HK-2 (cell line): Measurements from ENCODE around the gene ITIH4.

Experiments
- DNase-seq: peaks from one replicate; pipeline ENCODE4 v3.0.0-alpha.2; 2018; ENCODE audit not compliant: unreplicated experiment

The ITIH4 gene

DNA sequence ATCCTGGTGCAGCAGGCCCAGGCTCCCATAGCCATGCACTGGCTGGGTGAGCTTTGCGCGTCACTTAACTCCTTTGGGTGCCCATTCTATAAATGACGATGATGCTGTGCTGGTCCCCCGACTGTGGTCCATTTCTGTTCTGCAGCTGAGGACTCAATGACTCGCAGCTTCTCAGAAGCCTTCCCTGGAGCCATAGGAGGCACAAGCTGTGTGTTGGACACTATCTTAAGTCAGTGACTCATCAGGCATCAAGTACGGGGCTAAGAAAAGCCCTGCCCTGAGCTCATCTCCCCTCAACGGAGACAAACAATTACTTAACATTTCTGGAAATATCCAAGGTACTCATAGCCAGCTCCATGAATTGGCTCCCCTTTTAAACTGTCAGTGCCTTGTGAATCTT is 18.1 kb upstream of the ITIH4 start:
- DNase-seq = peak; percentile 17

DNA sequence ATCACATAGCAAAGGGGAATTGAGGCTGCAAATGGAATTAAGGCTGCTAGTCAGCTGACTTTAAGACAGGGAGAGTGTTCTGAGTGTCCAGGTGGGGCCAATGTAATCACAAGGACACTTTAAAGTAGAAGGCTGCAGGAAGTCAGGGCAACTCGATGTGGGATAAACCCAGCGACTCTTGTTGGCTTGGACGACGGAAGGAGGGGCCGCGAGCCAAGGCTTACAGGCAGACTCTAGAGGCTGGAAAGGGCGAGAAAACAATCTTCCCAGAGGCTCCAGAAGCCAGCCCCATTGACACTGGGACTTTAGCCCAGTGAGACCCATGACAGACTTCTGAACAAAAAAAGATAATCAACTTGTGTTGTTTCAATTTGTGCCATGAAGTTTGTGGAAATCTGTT is 17.3 kb upstream of the ITIH4 start:
- DNase-seq = no peak

DNA sequence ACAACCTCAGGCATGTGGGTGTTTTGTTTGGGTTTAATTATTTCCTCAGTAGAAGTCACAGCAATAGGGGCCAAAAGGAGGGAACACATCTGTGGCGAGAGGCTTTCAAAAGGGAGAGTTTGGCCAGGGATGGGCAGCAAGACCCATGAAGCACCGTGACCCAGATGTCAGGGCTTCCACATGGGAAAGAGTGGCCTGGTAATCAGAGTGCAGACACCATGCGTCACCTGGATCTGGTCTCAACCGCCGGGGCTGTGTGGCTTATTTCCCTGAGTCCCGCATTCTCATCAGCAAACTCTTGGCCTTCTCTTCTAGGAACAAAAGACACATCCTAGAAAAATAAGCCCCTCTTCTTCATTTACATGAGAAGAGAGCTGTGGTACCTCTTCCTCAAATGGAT is 16.8 kb upstream of the ITIH4 start:
- no peak for DNase-seq

DNA sequence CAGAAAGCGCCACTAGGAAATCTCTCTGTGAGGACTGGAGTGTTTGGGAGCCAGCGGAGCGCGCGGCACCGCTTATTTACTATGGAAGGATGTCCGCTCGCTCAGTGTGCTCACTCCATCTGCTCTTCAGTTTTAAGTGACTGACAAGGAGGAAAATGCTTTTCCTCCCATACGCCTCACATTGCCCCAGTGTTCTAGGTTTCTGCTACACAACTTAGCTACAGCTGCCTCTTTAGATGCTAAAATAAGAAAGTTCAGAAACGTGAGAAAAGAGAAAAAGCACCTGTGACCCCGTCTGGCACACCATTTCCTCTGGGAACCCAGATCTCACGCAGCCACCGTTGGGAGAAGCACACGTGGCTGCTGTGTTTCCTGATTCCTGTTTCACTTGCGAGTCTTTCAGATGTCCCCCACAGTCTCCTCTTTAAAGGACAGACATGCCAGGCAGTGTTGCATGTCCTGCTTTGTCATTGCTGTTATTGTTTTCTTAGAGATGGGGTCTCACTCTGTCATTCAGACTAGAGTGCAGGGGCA is 16.0 kb upstream of the ITIH4 start:
- DNase-seq = no peak

DNA sequence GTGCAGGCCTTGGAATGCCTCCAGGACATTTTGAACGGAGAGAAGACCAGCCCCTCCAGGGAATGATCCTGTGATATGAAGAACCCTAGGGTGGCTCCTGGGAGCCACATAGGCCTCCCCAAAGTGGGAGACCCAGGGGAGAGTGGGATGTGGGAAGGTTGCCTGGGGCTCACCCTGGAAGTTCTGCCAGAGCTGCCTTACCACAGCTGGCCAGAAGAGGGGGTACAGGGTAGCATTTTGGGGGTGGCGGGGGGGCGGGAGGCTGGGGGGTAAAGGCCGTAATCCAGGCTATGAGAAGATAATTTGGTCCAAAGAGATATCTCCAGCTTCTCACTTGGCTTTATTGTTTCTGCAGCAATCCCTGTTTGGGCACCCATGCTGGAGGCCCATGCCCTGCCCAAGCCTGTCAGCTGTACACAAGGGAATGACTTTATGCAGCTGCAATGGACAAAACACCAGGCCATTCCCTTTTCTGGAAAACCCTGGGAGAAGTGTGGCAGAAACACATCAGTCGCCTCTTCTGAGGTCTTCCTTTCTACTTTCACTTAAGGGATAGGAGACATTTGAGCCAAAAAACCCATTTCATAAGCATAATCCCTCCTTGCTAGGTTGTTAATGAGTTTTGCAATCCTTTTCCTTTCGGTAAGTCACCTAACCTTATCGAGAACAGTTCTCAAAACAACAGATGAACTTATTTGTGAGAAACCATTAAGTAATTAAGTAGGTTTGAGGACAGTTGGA is 15.4 kb upstream of the ITIH4 start:
- no peak for DNase-seq

DNA sequence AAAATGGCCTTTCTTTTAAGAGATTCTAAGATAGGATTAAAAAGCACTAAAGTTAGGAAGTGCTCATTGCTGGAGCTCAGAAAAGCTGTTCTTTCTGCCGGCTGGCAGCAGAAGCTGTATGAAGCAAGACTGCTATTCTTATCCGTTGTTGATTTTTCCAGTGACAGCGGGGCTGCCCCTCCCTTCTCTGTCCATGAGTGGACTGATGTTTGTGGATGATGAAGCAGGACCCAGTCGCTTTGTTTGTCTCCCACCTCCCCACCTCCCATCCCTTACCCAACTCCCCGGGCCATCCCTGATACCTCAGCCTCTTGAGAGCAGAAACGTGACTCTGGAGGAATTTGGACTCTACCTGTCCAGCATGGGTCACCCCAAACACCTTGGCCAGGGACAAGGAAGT is 14.7 kb upstream of the ITIH4 start:
- no peak for DNase-seq

DNA sequence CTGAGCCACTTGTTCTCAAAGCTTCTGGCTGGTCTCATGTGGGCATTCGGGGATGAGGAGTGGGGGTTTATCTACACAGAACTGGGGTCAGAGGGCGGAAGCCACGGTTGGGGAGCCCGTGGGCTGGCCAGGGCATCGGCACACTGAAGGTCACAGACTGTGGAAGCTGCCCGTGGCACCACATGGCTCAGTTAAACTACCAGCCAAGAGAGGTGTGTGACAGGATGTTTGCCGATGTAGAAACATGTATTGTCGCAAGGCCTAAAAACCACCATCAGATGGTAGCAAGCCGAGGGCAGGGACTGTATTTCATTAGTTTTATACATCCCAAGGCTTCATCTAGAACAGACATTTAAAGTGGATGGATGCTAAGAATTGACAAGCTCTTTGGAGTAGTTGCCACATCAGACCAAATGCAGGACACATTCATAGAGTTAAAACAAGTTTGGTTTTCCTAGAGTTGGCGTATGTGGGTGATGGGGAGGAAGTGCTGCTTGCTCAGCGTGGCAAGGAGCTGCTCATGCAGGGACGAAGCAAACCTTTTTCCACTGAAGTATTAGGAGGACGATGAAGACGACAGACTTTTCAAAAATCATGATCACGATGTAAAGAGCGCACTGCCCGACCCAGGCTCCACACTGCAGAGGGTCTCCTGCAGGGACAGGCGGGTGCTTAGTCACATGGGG is 14.0 kb upstream of the ITIH4 start:
- DNase-seq = no peak

DNA sequence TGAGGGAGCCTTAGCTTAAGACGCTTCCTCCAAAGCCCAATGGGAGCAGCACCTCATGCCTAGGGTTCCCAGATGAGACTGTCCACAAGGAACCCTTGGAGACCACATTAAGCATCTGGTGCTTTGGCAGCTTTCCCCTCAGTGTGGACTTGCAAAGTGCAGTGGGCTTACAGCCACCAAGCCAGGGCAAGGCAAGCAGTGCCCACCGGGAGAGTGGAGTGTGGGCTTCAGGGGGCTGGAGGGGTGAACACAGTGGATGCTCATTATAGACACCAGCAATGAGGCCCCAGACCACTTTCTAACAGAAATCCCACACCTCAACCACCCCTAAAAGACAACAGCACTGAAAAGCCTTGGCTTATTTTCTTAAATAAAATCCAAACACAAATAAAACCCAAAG is 13.4 kb upstream of the ITIH4 start:
- no peak for DNase-seq

DNA sequence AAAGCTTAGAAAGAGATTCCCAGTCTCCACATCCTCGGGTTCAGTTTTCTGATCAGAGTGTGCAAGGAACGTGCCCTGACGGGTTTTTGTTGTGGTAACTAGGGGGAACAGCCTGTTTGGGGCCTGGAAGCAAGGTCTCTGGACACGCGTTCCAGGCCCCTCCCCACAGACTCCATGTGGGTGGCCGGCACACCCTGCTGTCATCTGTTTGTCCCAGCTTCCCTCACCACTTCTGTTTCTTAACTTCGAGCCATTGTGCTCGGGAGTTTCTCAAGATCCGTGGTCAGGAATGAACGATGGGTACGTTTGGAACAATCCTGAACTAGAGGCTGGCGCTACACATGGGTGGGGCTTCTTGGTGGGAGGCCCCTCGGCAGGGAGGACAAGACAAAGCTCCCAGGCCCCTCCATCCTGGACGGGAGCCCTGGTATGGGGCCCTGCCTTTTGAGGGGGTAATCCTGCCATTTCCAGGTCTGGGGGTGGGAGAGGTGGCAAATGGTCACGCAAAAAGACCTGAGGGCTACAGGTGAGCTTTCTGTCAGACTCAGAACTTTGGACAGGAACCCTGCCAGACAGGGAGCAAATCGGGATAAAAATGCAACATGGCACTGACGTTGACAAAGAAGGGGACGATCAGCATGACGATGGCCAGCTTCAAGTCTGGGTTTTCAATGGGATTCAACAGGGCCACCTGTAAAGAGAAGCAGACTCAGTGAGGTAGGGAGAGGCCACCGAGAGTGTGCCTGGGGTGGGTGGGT is 12.8 kb upstream of the ITIH4 start:
- DNase-seq = no peak

DNA sequence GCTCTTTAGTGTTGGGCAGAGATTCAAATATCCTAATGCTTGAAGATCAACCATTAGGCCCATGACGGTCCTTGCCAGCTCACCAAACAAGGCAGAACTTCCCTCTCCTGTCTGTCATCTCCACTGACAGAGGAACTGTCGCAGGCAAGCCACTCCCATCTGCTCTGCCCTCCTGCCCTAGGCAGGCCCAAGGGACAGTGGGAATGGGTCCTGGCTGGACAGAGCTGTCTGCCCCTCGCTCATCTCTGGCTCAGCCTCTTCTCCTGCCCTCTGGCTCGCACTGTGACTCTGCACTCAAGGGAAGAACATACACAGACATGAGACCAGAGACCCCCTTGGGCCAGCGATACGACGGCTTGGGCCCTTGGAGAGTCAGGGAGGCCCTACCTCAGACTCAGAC is 12.0 kb upstream of the ITIH4 start:
- no peak for DNase-seq

DNA sequence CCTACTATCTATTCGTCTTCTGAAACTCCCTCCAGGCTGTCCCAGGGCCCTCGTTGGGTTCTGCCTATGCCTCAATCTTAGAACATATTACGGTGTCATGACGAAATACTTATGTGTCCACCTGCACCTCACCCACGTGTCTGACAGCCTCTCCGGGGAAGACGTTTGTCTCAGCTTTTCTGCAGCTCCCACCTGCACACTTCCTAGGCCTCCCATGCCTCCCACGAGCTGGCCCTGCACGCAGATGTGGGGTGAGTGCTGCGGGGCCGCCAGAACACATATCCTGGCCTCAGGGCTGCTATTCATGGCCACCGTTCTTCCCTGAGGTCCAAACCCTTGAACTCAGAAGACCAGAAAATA is 11.5 kb upstream of the ITIH4 start:
- no peak for DNase-seq

DNA sequence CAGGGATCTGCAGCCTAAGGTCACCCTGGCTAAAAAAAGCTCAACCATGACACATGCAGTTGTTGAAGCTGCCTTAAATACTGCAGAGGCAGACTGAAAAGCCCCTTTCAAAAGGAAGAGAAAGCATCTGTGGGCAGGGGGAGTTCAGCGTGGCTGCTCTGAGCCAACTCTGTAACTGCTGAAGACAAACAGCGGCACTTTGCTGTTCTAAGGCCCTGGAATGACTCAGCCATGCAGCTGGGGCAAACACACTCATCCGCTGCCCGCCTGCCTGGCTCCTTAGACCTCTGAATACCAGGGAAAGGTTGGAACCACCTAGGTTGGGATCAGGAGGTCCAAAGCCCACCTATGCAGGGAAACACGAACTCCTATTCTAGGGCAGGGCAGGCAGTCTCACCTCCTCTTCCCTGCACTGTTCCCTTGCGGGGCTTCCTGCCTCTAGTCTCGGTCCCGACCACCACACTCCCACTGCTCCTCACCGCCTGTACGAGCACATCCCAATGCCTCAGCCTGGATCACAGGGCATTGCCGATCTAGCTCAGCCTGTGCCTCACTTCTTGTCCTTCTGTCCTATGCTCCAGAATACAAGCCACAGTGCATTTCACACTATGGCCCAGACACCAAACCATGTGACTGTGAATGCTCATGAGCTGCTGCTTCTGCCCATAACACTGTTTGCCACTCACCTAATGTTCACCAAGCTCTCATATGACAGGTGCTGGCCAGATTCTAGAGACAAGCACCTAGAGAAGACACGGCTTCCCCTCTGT is 10.9 kb upstream of the ITIH4 start:
- no peak for DNase-seq

DNA sequence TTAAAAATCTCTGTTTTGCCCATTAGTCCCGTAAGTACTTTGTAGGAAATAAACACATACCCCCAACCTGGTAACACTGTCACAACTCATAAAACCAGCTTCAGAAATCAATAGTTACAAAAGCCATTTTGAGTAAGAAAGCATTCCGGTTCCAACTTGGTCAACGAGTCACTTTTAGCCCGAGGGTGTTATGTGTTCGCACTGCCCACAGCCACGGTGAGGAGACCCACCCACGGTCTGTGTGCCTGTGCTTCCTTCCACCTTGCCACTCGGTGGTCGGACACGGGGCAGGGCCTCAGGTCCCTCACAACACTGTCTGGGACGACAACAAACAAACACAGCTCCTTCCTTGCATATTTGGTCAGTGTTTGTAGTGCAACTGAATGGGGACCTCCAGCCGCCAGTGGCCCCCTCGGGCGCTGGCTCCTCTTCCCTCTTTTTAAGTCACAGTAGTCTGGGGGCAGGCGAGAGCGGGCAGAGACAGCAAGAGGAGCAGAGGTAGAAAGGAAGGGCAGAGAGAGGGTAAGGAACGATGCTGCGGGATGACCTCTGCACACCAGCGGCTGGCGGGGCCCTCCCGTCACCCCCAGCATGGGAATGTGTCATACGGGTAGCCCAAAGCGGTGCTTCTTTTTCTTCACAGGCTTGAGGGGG is 9.5 kb upstream of the ITIH4 start:
- no peak for DNase-seq

DNA sequence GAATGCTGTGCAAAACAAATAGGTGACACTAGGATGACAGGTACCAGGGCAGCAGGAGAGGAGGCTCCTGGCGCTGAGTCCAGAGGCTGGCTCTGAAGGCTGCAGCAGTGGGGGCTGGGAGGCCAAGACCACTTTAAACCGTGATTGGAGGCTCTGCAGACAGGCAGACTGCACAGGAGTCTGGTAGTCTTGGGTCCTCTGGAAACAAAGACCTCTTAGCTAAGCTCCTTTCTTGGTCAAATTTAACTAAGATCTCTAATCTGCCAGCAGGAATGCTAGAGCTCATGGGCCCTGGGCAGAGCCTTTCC is 8.8 kb upstream of the ITIH4 start:
- no peak for DNase-seq

DNA sequence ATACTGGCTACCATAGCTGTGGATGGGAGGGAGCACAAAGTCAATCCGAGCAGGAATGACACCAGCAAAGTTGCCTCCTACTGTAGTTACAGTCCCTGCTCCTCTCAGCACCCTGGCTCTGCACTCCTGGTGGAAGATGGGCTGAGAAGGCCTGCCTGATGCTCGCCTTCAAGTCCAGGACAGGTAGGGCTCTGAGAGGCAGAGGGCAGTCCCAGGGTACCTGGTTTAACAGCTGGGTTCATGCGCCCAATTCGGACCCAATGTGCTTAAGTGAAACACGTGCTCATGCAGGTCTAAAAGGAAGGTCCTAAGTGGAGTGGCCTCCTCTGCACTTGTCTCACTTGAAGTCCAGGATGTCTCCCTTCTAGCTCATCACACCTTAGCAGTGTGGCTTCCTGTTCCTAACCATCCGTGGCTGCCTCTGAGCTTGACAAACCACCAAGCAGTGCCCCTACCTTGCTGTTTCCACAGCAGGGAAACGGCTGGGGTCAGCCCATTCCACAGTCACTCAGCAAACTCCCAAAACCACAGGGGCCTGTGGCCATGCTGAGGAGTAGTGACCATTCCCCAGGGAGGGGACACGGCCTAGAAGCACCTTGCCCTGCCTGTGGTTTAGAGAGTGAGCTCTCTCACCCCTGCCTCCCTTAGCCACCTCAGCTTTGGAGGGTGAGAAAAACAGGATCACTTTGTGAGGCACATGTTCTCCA is 8.2 kb upstream of the ITIH4 start:
- no peak for DNase-seq

DNA sequence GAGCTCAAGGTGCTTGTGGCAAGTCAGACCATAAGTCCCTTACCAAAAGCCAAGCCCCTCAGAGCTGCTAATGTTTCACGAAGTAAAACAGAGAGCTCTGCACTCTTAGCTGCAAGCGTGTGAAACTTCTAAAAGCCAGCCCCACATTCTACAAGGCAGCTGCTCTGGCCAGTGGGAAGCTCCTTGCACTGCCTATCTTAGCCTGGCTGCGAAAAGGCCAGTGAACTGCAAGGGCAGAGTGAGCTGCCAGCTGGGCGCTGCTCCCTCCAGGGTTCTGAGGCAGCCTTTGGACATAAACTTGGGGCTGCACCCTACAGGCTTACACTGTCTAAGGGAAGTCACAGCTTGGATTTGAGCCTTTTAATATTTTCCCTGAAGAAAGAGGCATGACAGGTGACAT is 6.5 kb upstream of the ITIH4 start:
- DNase-seq = no peak

DNA sequence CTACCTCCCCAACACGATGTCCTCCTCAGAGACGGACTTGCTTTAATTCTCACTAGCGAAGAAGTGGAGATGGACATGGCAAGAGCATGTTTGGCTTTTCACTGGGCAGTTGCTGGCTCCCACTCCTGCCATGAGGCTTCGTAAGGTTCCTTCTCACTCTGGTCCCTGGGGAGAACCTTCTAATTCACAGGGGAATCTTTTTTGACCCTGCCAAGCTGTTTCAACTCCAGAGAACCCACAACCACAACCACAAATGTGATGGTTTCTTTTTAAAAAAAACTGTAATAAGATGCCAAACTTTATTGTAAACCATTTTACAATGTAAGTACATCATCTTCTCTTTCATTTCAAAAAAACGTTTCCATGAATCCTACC is 6.0 kb upstream of the ITIH4 start:
- DNase-seq = no peak

DNA sequence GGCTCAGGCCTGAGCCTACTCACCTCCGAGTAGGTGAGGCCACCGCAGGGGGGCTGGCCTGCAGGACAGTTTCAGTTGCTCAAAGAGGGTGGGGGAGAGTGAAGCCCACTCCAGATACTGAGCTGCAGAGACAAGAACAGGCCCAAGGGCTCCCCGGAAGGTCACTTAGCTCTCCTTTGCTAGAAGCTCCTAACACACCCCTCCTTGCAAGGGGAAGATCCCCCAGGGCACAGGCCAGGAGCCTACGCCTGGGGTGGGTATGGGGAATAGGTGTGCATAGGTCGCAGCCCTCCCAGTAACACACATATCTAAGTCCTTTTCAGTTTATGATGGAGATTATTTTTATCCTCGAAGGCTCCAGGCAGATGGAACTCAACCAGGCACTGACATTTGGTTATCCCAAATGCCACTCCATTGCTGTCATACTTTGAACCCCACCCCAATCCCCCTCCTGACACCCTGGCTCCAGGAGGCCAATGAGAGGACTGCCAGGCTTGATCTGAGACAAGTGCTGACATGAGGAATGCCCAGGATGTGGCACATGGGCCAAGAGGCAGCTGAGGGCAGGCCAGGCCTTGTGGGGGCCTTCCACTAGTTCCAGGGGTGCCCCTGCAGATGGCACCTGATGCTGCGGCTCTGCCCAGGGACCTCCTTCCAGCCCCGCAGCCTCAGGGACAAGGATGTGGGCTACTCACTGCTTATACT is 5.4 kb upstream of the ITIH4 start:
- no peak for DNase-seq

DNA sequence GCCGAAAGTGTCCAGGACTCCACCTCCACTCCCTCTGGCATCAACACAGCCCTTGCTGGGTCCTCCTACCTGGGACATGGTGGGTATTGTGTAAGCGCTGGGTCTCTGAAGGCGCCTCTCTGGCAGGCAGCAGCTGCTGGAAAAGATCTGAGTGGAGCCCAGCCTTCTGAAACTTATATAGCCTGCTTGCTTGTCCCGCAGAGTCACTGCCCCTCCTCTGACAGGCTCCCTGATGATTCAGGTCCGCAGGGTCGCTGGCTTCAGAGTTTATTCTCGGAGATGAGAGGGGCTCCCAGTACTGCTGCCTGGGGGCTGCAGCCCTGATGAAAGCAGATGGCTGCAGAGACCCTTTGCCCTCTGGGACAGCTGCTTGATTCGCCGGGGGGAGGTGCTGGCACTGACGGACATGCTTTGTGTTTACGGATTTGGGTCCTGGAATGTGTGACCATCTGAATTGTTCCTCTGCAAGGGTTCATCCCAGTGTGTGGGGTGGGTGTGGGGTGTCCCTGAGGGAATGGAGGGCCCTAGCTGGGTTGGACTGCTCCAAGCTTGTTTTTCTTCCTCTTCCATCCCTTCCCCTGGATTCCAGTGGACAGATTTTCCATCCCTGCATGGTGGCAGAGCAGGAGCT is 4.5 kb upstream of the ITIH4 start, which contains the start of gene MUSTN1:
Gene MUSTN1 (minus strand): TSS at position 149 of the 631 bp plus-strand sequence. CDS start 71 bp downstream, at position 78.
- no peak for DNase-seq

DNA sequence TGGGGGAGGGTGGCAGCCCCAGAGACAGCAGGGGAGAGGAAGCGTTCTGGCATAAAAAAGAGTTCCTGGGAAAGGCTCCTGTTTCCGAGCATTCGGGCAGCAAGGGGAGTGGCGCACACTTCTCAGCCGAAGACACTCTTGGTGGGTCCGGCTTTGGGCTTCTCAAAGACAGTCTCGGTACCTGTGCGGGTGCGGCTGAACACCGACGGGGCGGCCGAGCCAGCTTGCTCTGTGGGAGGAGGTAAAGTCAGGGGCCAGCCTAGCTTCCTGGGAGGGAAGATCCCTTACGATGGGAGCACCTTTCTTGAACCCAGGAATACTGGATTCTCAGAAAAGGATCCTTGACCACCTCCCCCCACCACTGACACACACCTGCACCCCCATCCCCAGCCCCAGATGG is 2.7 kb upstream of the ITIH4 start:
- no peak for DNase-seq
